ENCODE data around the gene ADCY4.
"Not testable (repeated sequence)": the region's sequence is repeated elsewhere in the genome, so short reads cannot be mapped to it uniquely, and the experiment has no call there.

ADCY4 gene

DNA sequence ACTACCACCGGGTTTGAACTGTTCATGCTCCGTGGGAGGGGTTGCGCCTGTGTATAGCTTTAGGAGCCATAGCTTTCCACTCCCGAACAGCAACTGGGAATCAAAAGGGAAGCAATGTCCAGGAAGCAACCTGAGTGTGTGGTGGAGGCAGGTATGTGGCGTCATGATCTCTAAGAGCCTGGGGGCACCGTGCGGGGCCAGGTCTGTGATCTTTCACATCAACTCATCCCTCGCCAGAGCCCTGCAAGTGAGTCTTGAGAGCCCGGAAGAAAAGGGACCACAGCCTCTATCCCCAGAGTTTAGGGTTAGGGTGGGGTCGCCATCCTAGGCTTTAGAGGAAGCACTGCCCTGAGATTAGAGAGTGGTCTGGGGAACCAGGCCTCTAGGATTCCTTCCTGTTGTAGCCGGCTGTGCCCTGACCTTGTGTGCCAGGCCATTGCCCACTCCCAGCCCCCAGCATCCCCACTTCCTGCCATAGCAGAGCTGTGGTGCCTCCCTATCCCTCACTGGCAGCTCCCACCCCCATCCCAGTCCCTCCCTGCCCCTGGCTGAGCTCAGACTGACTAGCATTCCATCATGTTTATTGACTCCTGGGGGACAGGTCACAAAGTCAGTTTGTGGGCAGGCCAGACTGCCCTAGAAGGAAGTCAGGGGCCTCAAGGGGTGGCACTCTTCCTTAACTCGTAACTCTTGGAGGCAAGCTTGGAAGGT lies 745 bp upstream of the ADCY4 start:
- H3K9ac ChIP-seq (ENCODE audit: low read depth, low read length) = no peak overlapping the region
- H3K27ac ChIP-seq (ENCODE audit: low read depth, low read length) = no peak overlapping the region
- H3K27me3 ChIP-seq (ENCODE audit: insufficient read depth, low read length) = peaks cover 100% of the 10 kb centered on the region
- H3K9me3 ChIP-seq (ENCODE audit: insufficient read depth, low read depth, low read length) = no peaks in the 10 kb centered on the region
- no peaks in the 10 kb centered on the region for H3K36me3 ChIP-seq (ENCODE audit: insufficient read depth, low read length)
- no peaks in the 10 kb centered on the region for H3K4me1 ChIP-seq (ENCODE audit: insufficient read depth, low read length)
- WGBS = 54% methylated on average over 9 of the region's 12 CpGs
- H3K4me3 ChIP-seq (ENCODE audit: low read length) = peak overlapping the region; percentile 69; the same call in 1 of the 2 replicates

DNA sequence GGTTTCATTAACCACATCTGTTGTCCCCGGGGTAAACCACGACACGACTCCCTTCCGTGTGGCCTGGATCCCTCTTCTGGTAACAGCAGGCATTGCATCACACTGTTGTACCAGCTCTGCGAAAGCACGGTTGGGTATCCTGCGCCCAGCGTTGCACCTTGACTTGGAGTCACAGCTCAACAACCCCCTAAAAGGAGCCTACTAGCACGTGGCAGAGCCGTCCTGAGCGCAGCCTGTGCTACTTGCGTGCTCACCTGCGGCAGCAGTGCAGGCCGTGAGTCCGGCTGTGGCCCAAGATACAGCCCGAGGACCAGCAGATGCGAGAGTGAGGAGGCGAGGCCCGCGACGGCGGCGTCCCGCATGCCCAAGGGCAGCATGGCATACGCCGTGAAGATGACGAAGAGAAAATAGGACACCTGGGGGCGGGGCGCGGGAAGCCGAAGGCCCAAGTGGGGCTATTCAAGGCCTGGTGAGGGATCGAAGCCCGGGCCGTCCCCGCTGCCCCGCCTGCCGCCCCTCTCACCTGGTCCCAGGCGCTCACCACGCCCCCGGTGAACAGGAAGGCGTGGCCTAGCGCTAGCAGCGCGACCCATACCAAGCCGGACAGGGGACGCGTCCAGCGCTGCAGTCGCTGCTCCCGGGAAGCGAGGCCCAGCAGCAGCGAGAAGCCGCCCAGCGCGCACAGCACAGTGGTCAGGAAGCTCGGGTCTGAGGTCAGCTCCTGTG lies 2.4 kb downstream of the ADCY4 start:
- Histone ChIP-seq H3K27me3 (ENCODE audit: insufficient read depth, low read length) (peaks cover 88% of the 10 kb centered on the region), H3K27ac (ENCODE audit: low read depth, low read length) (no peak overlapping the region), H3K9me3 (ENCODE audit: insufficient read depth, low read depth, low read length) (no peaks in the 10 kb centered on the region), H3K36me3 (ENCODE audit: insufficient read depth, low read length) (no peaks in the 10 kb centered on the region), H3K9ac (ENCODE audit: low read depth, low read length) (no peak overlapping the region; the same call in 1 of the 2 replicates), H3K4me1 (ENCODE audit: insufficient read depth, low read length) (no peaks in the 10 kb centered on the region), H3K4me3 (ENCODE audit: low read length) (peak overlapping the region; percentile 49)
- 3% methylated on average over 56 of the region's 56 CpGs for WGBS

DNA sequence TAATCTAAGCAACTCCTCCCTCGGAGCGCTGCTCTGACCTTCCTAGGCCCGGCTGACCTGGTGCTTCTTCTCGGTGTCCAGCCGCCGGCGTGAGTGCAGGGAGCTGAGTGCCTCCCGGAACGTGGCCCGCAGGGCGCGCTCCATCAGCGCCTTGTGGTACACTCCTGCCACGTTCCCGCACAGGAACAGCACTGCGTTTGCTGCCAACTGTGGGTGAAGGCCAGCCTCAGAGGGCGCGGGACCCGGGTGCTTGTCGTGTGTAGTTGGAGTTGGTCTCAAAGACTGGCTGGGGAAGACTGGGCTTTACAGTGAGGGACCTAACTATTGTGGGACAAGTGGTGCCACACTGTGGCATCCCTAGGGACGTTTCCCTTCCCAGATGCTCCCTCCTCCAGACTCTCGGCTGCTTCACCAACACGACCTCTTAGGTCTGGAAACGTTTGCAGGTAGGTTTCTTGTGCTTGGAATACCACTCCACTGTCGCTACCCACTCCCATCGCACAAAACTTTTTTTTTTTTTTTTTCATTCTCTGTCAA lies 3.1 kb downstream of the ADCY4 start:
- no peaks in the 10 kb centered on the region for H3K4me1 ChIP-seq (ENCODE audit: insufficient read depth, low read length)
- H3K9me3 ChIP-seq (ENCODE audit: insufficient read depth, low read depth, low read length) = no peaks in the 10 kb centered on the region
- H3K9ac ChIP-seq (ENCODE audit: low read depth, low read length) = no peak overlapping the region
- peak overlapping the region; percentile 49; the same call in 1 of the 2 replicates for H3K4me3 ChIP-seq (ENCODE audit: low read length)
- no peaks in the 10 kb centered on the region for H3K36me3 ChIP-seq (ENCODE audit: insufficient read depth, low read length)
- H3K27ac ChIP-seq (ENCODE audit: low read depth, low read length) = no peak overlapping the region
- 70% methylated on average over 26 of the region's 26 CpGs for whole genome bisulfite sequencing
- peaks cover 87% of the 10 kb centered on the region for H3K27me3 ChIP-seq (ENCODE audit: insufficient read depth, low read length)

DNA sequence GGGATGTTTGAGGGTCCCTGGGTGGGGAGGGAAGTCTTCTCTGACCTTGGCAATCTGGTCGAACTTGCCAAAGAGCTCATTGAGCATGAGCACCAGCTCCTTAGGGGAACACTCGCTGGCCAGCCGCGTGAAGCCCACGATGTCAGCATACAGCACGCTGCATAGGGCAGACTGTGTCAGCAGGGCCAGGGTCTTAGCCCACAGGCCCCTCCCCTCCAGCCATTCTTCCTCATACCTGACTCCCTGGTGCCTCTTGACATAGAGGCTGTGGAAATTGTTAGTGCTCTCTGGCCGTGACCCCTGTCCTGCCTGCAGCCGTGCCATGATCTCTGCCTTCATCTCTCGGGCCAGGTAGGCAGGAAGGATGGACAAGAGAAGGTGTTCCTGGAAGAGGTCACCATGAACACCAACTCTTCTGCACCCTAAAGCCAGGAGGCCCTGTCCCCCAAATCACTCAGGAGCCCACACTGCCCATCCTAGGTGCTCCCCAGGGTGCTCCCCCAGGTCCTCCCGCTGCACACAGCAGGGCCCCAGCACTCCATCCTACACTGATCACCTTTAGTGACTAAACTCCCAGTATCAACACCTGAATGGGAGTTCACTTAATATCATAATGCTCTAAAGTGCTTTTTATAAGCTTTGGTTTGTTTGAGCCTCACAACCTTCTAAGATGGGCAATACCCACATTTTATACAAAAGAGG lies 3.7 kb downstream of the ADCY4 start:
- H3K27ac ChIP-seq (ENCODE audit: low read depth, low read length) = no peak overlapping the region
- H3K27me3 ChIP-seq (ENCODE audit: insufficient read depth, low read length) = peaks cover 80% of the 10 kb centered on the region
- H3K4me3 ChIP-seq (ENCODE audit: low read length) = no peak overlapping the region
- H3K9ac ChIP-seq (ENCODE audit: low read depth, low read length) = no peak overlapping the region
- H3K9me3 ChIP-seq (ENCODE audit: insufficient read depth, low read depth, low read length) = no peaks in the 10 kb centered on the region
- no peaks in the 10 kb centered on the region for H3K36me3 ChIP-seq (ENCODE audit: insufficient read depth, low read length)
- WGBS = 86% methylated on average over 10 of the region's 10 CpGs
- H3K4me1 ChIP-seq (ENCODE audit: insufficient read depth, low read length) = no peaks in the 10 kb centered on the region

DNA sequence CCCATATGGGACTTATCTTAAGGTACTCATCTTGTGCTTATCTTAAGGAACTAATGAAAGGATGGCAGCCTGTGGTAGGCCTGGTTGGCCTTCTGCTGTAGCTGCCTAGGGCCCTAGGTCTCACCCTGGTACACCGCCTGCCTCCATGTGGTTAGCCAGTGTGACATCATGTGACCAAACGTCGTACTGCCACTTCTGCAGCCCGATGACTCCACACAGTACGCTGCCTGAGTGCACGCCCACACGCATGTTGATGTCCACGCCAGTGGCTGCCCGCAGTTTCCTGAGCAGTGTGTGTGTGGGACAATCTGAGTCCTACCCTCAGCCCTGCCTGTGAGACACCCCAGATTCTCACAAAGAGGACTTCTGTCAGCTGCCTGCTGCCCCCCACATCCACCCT lies 5.1 kb downstream of the ADCY4 start:
- H3K27me3 ChIP-seq (ENCODE audit: insufficient read depth, low read length) = peaks cover 66% of the 10 kb centered on the region
- 92% methylated on average over 9 of the region's 9 CpGs for WGBS
- H3K4me1 ChIP-seq (ENCODE audit: insufficient read depth, low read length) = no peaks in the 10 kb centered on the region
- no peak overlapping the region for H3K27ac ChIP-seq (ENCODE audit: low read depth, low read length)
- no peak overlapping the region for H3K4me3 ChIP-seq (ENCODE audit: low read length)
- no peak overlapping the region for H3K9ac ChIP-seq (ENCODE audit: low read depth, low read length)
- no peaks in the 10 kb centered on the region for H3K9me3 ChIP-seq (ENCODE audit: insufficient read depth, low read depth, low read length)
- no peaks in the 10 kb centered on the region for H3K36me3 ChIP-seq (ENCODE audit: insufficient read depth, low read length)

DNA sequence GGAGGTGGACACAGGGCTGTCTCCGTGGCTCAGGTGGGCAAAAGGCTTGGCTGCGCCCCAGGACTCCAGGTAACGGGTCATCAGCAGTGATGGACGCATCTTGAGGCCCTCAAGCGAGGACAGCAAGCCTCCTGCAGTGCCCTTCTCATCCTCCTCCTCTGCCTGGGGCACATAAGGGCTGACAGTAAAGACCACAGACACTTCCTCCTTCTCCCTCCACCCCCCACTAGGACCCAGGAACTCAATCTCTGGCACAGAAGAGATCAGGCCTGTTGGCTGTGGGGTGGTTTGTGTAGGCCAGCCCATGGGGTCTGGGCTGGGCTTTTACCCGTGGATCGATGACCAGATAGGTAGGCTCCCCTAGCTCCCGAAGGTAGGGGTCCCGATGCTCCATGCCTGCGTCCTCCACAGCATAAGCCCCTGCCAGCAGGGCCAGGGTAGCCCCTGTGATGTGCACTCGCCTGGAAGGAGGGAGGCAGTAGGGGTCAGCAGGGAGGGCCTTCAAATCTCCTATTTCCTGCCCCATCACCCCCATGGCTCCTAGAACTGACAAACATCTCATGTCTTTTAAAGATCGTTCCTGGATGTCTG lies 5.7 kb downstream of the ADCY4 start:
- no peaks in the 10 kb centered on the region for H3K36me3 ChIP-seq (ENCODE audit: insufficient read depth, low read length)
- H3K27ac ChIP-seq (ENCODE audit: low read depth, low read length) = no peak overlapping the region
- no peaks in the 10 kb centered on the region for H3K4me1 ChIP-seq (ENCODE audit: insufficient read depth, low read length)
- peaks cover 60% of the 10 kb centered on the region for H3K27me3 ChIP-seq (ENCODE audit: insufficient read depth, low read length)
- H3K4me3 ChIP-seq (ENCODE audit: low read length) = no peak overlapping the region
- 89% methylated on average over 12 of the region's 12 CpGs for WGBS
- no peak overlapping the region for H3K9ac ChIP-seq (ENCODE audit: low read depth, low read length)
- H3K9me3 ChIP-seq (ENCODE audit: insufficient read depth, low read depth, low read length) = no peaks in the 10 kb centered on the region

DNA sequence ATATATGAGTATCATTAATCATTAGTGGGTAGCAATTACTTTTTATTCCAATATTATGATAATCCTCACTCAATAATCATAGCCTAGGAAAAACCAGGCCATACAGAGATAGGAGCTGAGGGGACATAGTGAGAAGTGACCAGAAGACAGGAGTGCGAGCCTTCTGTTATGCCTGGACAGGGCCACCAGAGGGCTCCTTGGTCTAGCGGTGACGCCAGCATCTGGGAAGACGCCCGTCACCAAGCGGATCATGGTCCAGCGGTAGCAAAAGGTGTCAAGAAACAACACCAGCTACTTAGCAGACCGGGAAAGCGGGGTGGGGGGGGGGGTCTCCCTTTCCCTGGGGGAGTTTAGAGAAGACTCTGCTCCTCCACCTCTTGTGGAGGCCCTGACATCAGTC lies 7.0 kb downstream of the ADCY4 start:
- H3K9ac ChIP-seq (ENCODE audit: low read depth, low read length); H3K4me1 ChIP-seq (ENCODE audit: insufficient read depth, low read length); H3K9me3 ChIP-seq (ENCODE audit: insufficient read depth, low read depth, low read length); H3K4me3 ChIP-seq (ENCODE audit: low read length); H3K36me3 ChIP-seq (ENCODE audit: insufficient read depth, low read length); H3K27ac ChIP-seq (ENCODE audit: low read depth, low read length): not testable (repeated sequence)
- WGBS = 4% methylated on average over 9 of the region's 9 CpGs
- H3K27me3 ChIP-seq (ENCODE audit: insufficient read depth, low read length) = peaks cover 48% of the 10 kb centered on the region

DNA sequence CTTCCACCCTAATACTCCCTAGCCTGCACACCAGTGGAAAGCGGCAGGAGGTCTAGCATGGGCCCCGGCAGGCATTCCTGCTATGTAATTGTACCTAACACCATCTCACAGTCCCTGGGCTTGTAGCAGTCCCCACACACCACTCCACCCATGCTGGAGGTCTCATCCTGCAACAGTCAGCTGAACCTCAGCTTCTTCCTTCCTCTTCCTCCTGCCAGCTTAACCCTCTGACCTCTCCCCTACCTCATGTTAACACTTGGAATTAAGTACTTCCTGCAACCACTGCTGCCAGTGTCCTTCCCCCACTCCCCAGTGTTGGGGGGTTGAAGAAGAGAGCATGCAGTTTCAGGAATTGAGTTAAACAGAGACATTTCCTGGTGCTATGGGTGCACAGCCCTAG lies 7.6 kb downstream of the ADCY4 start:
- no peak overlapping the region for H3K9ac ChIP-seq (ENCODE audit: low read depth, low read length)
- no peaks in the 10 kb centered on the region for H3K36me3 ChIP-seq (ENCODE audit: insufficient read depth, low read length)
- no peaks in the 10 kb centered on the region for H3K9me3 ChIP-seq (ENCODE audit: insufficient read depth, low read depth, low read length)
- no peaks in the 10 kb centered on the region for H3K4me1 ChIP-seq (ENCODE audit: insufficient read depth, low read length)
- H3K4me3 ChIP-seq (ENCODE audit: low read length) = no peak overlapping the region
- H3K27ac ChIP-seq (ENCODE audit: low read depth, low read length) = no peak overlapping the region
- H3K27me3 ChIP-seq (ENCODE audit: insufficient read depth, low read length) = peaks cover 42% of the 10 kb centered on the region
- WGBS = 91% methylated on average over 2 of the region's 2 CpGs

DNA sequence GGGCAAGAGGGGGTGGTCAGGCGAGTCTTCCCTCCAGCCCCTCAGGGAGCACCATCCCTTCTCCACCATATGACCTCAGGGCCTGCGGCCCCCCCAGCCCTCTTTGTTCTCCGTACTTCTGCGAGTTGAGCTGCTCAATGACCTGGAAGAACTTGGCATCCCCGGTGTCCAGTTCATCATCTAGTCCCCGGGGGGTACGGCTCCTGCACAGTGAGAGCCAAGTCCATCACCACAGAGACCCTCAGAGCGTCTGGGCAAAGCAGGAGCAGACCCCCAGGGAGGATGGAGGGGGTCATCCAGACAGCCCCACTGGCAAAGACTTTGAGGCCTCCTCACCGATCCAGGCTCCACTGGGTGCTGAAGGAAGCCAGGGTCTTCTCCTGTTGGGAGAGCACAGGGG lies 8.9 kb downstream of the ADCY4 start:
- Histone ChIP-seq H3K36me3 (ENCODE audit: insufficient read depth, low read length) (no peaks in the 10 kb centered on the region), H3K4me1 (ENCODE audit: insufficient read depth, low read length) (no peaks in the 10 kb centered on the region), H3K27me3 (ENCODE audit: insufficient read depth, low read length) (peaks cover 28% of the 10 kb centered on the region), H3K27ac (ENCODE audit: low read depth, low read length) (no peak overlapping the region), H3K4me3 (ENCODE audit: low read length) (no peak overlapping the region), H3K9me3 (ENCODE audit: insufficient read depth, low read depth, low read length) (no peaks in the 10 kb centered on the region), H3K9ac (ENCODE audit: low read depth, low read length) (no peak overlapping the region)
- 84% methylated on average over 9 of the region's 9 CpGs for WGBS

DNA sequence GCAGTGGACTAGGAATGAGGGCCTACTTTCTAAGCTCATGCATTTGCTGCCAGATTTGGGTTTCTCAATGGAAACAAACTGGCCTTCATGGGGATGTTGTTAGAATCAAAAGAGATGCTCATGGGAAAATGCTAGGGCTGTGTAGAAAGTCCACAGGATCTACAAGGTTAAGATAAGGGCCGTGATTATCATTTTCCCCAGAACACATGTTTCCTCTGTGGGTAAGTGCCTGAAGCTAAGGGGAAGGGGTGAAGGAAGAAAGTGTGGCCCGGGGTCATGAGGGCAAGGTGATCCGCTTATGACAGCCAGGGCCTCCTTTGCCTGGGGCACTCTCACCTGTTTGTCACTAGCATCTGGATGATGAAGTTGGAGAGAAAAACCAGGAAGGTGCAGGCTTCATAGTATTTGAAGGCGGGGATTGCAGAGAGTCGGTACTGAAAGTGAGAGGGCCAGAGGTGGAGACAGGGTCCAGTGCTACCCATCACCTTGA lies 9.8 kb downstream of the ADCY4 start:
- no peak overlapping the region for H3K27ac ChIP-seq (ENCODE audit: low read depth, low read length)
- peaks cover 27% of the 10 kb centered on the region for H3K27me3 ChIP-seq (ENCODE audit: insufficient read depth, low read length)
- WGBS = 93% methylated on average over 5 of the region's 5 CpGs
- H3K4me1 ChIP-seq (ENCODE audit: insufficient read depth, low read length) = no peaks in the 10 kb centered on the region
- no peak overlapping the region for H3K4me3 ChIP-seq (ENCODE audit: low read length)
- no peaks in the 10 kb centered on the region for H3K9me3 ChIP-seq (ENCODE audit: insufficient read depth, low read depth, low read length)
- no peak overlapping the region for H3K9ac ChIP-seq (ENCODE audit: low read depth, low read length)
- no peaks in the 10 kb centered on the region for H3K36me3 ChIP-seq (ENCODE audit: insufficient read depth, low read length)

DNA sequence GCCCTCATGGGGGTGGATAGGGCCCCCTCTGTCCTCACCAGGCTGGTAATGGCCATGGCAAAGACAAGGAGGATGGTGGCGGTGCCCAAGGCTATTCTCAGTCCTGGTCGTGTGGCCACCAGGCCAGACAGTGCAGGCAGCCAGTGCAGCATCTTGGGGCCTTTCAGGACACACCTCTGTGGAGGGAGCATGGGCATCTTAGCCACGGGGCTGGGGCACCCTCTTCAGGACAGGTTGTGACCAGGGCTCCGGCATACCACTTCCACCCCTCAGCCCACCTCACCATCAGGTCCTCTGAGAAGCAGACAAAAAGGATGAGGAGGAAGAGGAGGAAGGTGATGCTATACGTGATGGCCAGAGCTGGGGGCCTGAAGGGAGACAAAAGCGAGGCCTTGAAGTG lies 10.8 kb downstream of the ADCY4 start:
- H3K9ac ChIP-seq (ENCODE audit: low read depth, low read length) = no peak overlapping the region
- 80% methylated on average over 5 of the region's 6 CpGs for WGBS
- H3K27ac ChIP-seq (ENCODE audit: low read depth, low read length) = no peak overlapping the region
- no peak overlapping the region for H3K4me3 ChIP-seq (ENCODE audit: low read length)
- H3K36me3 ChIP-seq (ENCODE audit: insufficient read depth, low read length) = no peaks in the 10 kb centered on the region
- no peaks in the 10 kb centered on the region for H3K9me3 ChIP-seq (ENCODE audit: insufficient read depth, low read depth, low read length)
- H3K27me3 ChIP-seq (ENCODE audit: insufficient read depth, low read length) = peaks cover 28% of the 10 kb centered on the region
- H3K4me1 ChIP-seq (ENCODE audit: insufficient read depth, low read length) = no peaks in the 10 kb centered on the region

Data from HUES64 (cell line).